ENCODE results near the gene RAB34. TPM values are rescaled to one million over a fixed set of nuclear protein-coding genes. Genes with fewer than 3 reads are reported as not detected.

RAB34 gene
- total RNA-seq, 2 experiments from 2014 or later: 0.22 to 0.99 TPM

- no peak overlapping the region for H3K27ac ChIP-seq (ENCODE audit: low read depth, low read length, poor library complexity, severe bottlenecking)
- CTCF ChIA-PET (ENCODE audit: unreplicated experiment): no interaction called here
- no peak overlapping the region for H3K4me3 ChIP-seq (ENCODE audit: low read depth, low read length, poor library complexity, severe bottlenecking)
- TF ChIP-seq CTCF (conservative IDR thresholded peaks at IDR 0.05; ENCODE audit: low read length): no peak
- H3K9me2 ChIP-seq (ENCODE audit: insufficient read depth, low read length): no peaks in the 10 kb centered on the region
- H3K36me3 ChIP-seq (ENCODE audit: insufficient read depth, low read length): peaks cover 35% of the 10 kb centered on the region
- BruUV-seq (replicated peaks): no TSS peak
- H3K9me3 ChIP-seq (ENCODE audit: low read length): no peaks in the 10 kb centered on the region
- no peaks in the 10 kb centered on the region for H3K79me2 ChIP-seq (ENCODE audit: insufficient read depth, low read depth, low read length)
- H3K4me1 ChIP-seq (ENCODE audit: insufficient read depth, low read length, poor library complexity, severe bottlenecking): peaks cover 8% of the 10 kb centered on the region
- no peak overlapping the region for H3K4me2 ChIP-seq (ENCODE audit: low read length)
- no peak for DNase-seq (ENCODE audit: low spot score)
- POLR2A ChIA-PET: no interaction called here
- no peaks in the 10 kb centered on the region for H4K20me1 ChIP-seq (ENCODE audit: insufficient read depth, low read length)
- no peak overlapping the region for H2AFZ ChIP-seq (ENCODE audit: low read length)
- intact Hi-C loops (cut with micrococcal nuclease; ENCODE audit: unreplicated experiment): no loop called here
These were observed 12.5 kb downstream of the RAB34 start for GRCh38 chr17:28705074-28705659.

DNA sequence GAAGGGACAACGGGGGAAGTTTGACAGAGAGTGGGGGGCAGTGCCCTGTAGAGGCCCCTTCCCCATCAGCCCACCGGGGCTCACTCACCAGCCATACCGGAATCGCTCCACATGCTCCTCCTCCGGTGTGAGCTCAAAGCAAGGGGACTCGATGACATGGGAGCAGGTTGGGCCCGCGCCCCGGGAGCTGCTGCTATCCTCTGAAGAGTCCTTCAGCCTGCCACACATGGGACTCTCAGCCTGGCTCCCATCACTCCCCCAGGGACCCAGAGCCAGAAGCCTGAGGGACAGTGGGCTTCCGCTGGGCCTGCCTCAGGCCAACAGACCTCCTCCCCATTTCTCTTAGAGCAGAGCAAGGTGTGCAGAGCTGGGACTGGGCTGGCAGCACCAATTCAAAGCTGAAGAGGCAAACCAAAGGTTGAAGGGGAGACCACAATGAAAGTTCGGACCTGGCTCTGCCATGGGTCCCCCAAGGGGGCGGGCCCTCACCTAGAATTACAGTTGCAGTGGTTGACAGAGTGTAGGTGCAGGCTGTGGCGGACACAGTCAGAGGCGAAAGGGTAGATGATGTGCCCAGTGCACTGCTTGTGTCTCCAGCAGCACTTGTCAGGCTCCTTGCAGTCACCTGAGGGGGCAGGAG, 13.3 kb downstream of the RAB34 start:
- intact Hi-C loops (cut with micrococcal nuclease; ENCODE audit: unreplicated experiment): no loop called here
- Histone ChIP-seq H2AFZ (ENCODE audit: low read length) (no peak overlapping the region), H3K27ac (ENCODE audit: low read depth, low read length, poor library complexity, severe bottlenecking) (no peak overlapping the region), H3K79me2 (ENCODE audit: insufficient read depth, low read depth, low read length) (no peaks in the 10 kb centered on the region), H3K9me2 (ENCODE audit: insufficient read depth, low read length) (no peaks in the 10 kb centered on the region), H4K20me1 (ENCODE audit: insufficient read depth, low read length) (no peaks in the 10 kb centered on the region), H3K36me3 (ENCODE audit: insufficient read depth, low read length) (peaks cover 44% of the 10 kb centered on the region), H3K4me1 (ENCODE audit: insufficient read depth, low read length, poor library complexity, severe bottlenecking) (no peaks in the 10 kb centered on the region), H3K4me2 (ENCODE audit: low read length) (no peak overlapping the region), H3K4me3 (ENCODE audit: low read depth, low read length, poor library complexity, severe bottlenecking) (no peak overlapping the region), H3K9me3 (ENCODE audit: low read length) (no peaks in the 10 kb centered on the region)
- no peak for DNase-seq (ENCODE audit: low spot score)
- TF ChIP-seq CTCF (conservative IDR thresholded peaks at IDR 0.05; ENCODE audit: low read length): no peak
- TF ChIP-seq EZH2phosphoT487 (IDR thresholded peaks at IDR 0.05; ENCODE audit: borderline replicate concordance, low read depth, low read length): no peak
- BruUV-seq (replicated peaks): no TSS peak
- CTCF ChIA-PET (ENCODE audit: unreplicated experiment): no interaction called here
- POLR2A ChIA-PET: interaction anchor here (1.0 kb wide), 1 partner anchor 43 kb away, joined by 4 read pairs; no protein-coding TSS in a partner anchor

DNA sequence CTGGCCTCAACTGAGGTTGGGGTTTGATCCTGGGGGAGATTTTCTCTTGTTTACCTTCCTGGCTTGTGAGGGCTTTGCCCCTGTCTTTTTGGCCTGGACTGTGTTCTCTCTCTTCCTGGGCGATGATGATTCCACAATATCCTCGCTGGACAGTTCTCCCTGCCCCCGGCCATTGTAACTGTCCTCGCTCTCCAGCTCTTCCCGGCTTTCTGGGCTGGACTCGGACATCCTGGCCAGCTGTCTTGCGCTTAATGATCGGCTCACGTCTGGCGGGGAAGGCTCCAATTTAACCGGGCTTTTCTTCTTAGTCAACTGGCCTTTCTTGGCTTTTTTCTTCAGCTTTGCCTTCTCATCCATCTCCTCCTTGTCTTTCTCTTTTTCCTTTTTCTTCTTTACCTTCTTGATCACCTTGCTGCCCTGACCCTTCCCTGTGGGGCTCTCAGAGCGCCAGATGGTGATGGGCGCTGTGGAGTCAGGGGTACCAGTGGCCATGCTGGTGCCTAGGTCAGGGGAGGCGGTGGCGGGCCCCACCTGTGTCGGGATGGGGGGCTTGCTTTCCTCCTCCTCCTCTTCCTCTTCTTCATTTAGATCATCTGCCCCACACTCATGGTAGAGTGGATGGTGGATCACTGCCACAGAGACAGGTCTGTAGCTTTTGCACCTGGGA, 14.0 kb downstream of the RAB34 start:
- H3K4me2 ChIP-seq (ENCODE audit: low read length): no peak overlapping the region
- no peak overlapping the region for H2AFZ ChIP-seq (ENCODE audit: low read length)
- no peak overlapping the region for H3K4me3 ChIP-seq (ENCODE audit: low read depth, low read length, poor library complexity, severe bottlenecking)
- H3K27ac ChIP-seq (ENCODE audit: low read depth, low read length, poor library complexity, severe bottlenecking): no peak overlapping the region
- no peaks in the 10 kb centered on the region for H3K79me2 ChIP-seq (ENCODE audit: insufficient read depth, low read depth, low read length)
- no peaks in the 10 kb centered on the region for H3K4me1 ChIP-seq (ENCODE audit: insufficient read depth, low read length, poor library complexity, severe bottlenecking)
- H3K9me3 ChIP-seq (ENCODE audit: low read length): no peaks in the 10 kb centered on the region
- no peak for DNase-seq (ENCODE audit: low spot score)
- H3K9me2 ChIP-seq (ENCODE audit: insufficient read depth, low read length): no peaks in the 10 kb centered on the region
- TF ChIP-seq CTCF (conservative IDR thresholded peaks at IDR 0.05; ENCODE audit: low read length) (no peak), EZH2phosphoT487 (IDR thresholded peaks at IDR 0.05; ENCODE audit: borderline replicate concordance, low read depth, low read length) (no peak)
- ChIA-PET CTCF (ENCODE audit: unreplicated experiment) (no interaction called here), POLR2A (interaction anchor here (1.0 kb wide), 1 partner anchor 43 kb away, joined by 4 read pairs; no protein-coding TSS in a partner anchor)
- H3K36me3 ChIP-seq (ENCODE audit: insufficient read depth, low read length): peaks cover 50% of the 10 kb centered on the region
- intact Hi-C loops (cut with micrococcal nuclease; ENCODE audit: unreplicated experiment): no loop called here
- H4K20me1 ChIP-seq (ENCODE audit: insufficient read depth, low read length): no peaks in the 10 kb centered on the region
- no TSS peak for BruUV-seq (replicated peaks)
